PFSK-1 (cell line): ENCODE data around the gene CTBP2.

Experiments used
- FOXP2 ChIP-seq: optimal IDR thresholded peaks from 2 replicates; pipeline ENCODE3; 2011; ENCODE audit warnings: borderline replicate concordance, control low read depth, inconsistent platforms; ENCODE audit not compliant: insufficient read depth; ENCODE audit errors: extremely low read length, extremely low read depth
- POLR2AphosphoS5 ChIP-seq: IDR thresholded peaks from 2 replicates; pipeline ENCODE4 v1.6.1; 2012; ENCODE audit warnings: low read depth, mild to moderate bottlenecking, control low read depth, low read length, moderate library complexity
- REST ChIP-seq, 2 experiments: IDR thresholded peaks; 2 replicates each; pipeline versions ENCODE4 v1.6.1 to v1.8.0; 2011 to 2012; ENCODE audit warnings: low read depth in 2 of 2, low read length in 2 of 2, control low read depth in 1 of 2, inconsistent platforms in 1 of 2, mild to moderate bottlenecking in 1 of 2, moderate library complexity in 1 of 2; ENCODE audit not compliant: insufficient read depth in 1 of 2
- SIN3A ChIP-seq: IDR thresholded peaks from 2 replicates; pipeline ENCODE4 v1.6.1; 2012; ENCODE audit warnings: mild to moderate bottlenecking, low read length, moderate library complexity, borderline replicate concordance; ENCODE audit not compliant: insufficient read depth
- TAF1 ChIP-seq: IDR thresholded peaks from 2 replicates; pipeline ENCODE4 v1.6.1; 2012; ENCODE audit warnings: low read length, control low read depth, borderline replicate concordance; ENCODE audit not compliant: insufficient read depth

The CTBP2 gene

GRCh38 chr10:125003146-125003900 is 157.0 kb downstream of the CTBP2 start:
- TF ChIP-seq POLR2AphosphoS5: no peak
- no peak for TF ChIP-seq REST (IDR thresholded peaks at IDR 0.05; ENCODE audit: insufficient read depth in 1 of 2, low read depth in 2 of 2, low read length in 2 of 2)
- no peak for TF ChIP-seq FOXP2
- no peak for TF ChIP-seq TAF1
- no peak for TF ChIP-seq SIN3A

- TF ChIP-seq SIN3A: no peak
- no peak for TF ChIP-seq REST (IDR thresholded peaks at IDR 0.05; ENCODE audit: insufficient read depth in 1 of 2, low read depth in 2 of 2, low read length in 2 of 2)
- no peak for TF ChIP-seq FOXP2
- TF ChIP-seq POLR2AphosphoS5: no peak
- TF ChIP-seq TAF1: no peak
Measured at GRCh38 chr10:125002423-125003145, 157.8 kb downstream of the CTBP2 start.

- TF ChIP-seq TAF1: no peak
- no peak for TF ChIP-seq SIN3A
- TF ChIP-seq POLR2AphosphoS5: no peak
- no peak for TF ChIP-seq REST (IDR thresholded peaks at IDR 0.05; ENCODE audit: insufficient read depth in 1 of 2, low read depth in 2 of 2, low read length in 2 of 2)
- no peak for TF ChIP-seq FOXP2
Measured at GRCh38 chr10:125002047-125002422, 158.3 kb downstream of the CTBP2 start.

- TF ChIP-seq REST (IDR thresholded peaks at IDR 0.05; ENCODE audit: insufficient read depth in 1 of 2, low read depth in 2 of 2, low read length in 2 of 2): no peak
- TF ChIP-seq POLR2AphosphoS5: no peak
- TF ChIP-seq SIN3A: no peak
- TF ChIP-seq FOXP2: no peak
- no peak for TF ChIP-seq TAF1
Measured at GRCh38 chr10:125001313-125002046, 158.9 kb downstream of the CTBP2 start.
